Calu3 (cell line): ENCODE results near the gene ARHGAP26. TPM values are rescaled to one million over a fixed set of nuclear protein-coding genes. Genes with fewer than 3 reads are reported as not detected.

Experiments
- BruUV-seq: library from RNA; stranded (reverse); fragments of 400-500 nt; replicated peaks from 2 replicates; lab custom pipeline; 2021; lab: Mats Ljungman, UMichigan
- CTCF ChIA-PET: fragments of 300-600 bp; sonication (Branson Sonifier 250); formaldehyde crosslinking; loops from one replicate; lab custom pipeline; 2022; ENCODE audit warnings: antibody characterized with exemption; lab: Charles Lee
- DNase-seq: peaks from one replicate; pipeline ENCODE4 v3.0.0; 2022
- H3K27ac Mint-ChIP-seq: one replicate; pipeline ENCODE4 v1.8.0; 2022; ENCODE audit warnings: mixed read lengths; ENCODE audit not compliant: unreplicated experiment
- H3K27me3 Mint-ChIP-seq: one replicate; pipeline ENCODE4 v1.8.0; 2022; ENCODE audit warnings: mixed read lengths; ENCODE audit not compliant: unreplicated experiment
- H3K36me3 Mint-ChIP-seq: one replicate; pipeline ENCODE4 v1.8.0; 2022; ENCODE audit warnings: mild to moderate bottlenecking, moderate library complexity, mixed read lengths; ENCODE audit not compliant: insufficient read depth, unreplicated experiment
- H3K4me1 Mint-ChIP-seq: one replicate; pipeline ENCODE4 v1.8.0; 2022; ENCODE audit warnings: mild to moderate bottlenecking, low read depth, mixed read lengths; ENCODE audit not compliant: unreplicated experiment
- H3K4me3 Mint-ChIP-seq: one replicate; pipeline ENCODE4 v1.8.0; 2022; ENCODE audit warnings: mild to moderate bottlenecking, low read depth, moderate library complexity, mixed read lengths; ENCODE audit not compliant: unreplicated experiment
- H3K9me3 Mint-ChIP-seq: one replicate; pipeline ENCODE4 v1.8.0; 2022; ENCODE audit warnings: low read depth, mixed read lengths; ENCODE audit not compliant: unreplicated experiment
- intact Hi-C: fragments of 100-400 bp; cut with micrococcal nuclease; formaldehyde crosslinking; loops from one replicate; pipeline ENCODE4 v1.10.0; 2022; ENCODE audit not compliant: unreplicated experiment
- total RNA-seq: library from RNA; stranded (reverse); gene quantifications from 2 replicates; pipeline ENCODE4 v1.2.3, GENCODE V29; 2022
- TF ChIP-seq, protein P1 (sequence below): fragments of 200-600 bp; IDR thresholded peaks from one replicate; pipeline ENCODE4 v1.8.0; 2022; ENCODE audit warnings: antibody characterized with exemption; ENCODE audit not compliant: unreplicated experiment

ARHGAP26 gene
- total RNA-seq, 1 experiment from 2014 or later: 118 TPM

DNA sequence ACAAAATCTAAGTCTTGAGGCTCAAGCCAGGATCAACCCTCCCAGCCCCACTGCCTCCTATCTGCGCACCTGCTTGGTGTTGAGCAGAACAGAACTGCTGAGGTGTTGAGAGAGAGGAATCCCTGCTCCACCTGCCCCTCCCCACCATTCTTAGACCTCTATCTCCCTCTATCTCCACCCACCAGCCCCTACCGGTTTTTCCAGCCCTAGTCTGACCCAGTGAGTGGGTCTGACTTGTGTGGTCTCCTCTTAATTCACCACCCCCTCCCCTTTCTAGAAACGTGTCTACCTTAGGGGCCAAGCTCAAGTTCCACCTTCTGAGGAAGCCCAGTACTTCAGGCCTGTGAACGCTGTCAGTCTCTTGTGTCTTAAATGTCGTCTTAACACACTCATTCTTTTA is 93.7 kb downstream of the ARHGAP26 start:
- peaks cover 94% of the 10 kb centered on the region for H3K4me1 Mint-ChIP-seq
- no peaks in the 10 kb centered on the region for H3K9me3 Mint-ChIP-seq

DNA sequence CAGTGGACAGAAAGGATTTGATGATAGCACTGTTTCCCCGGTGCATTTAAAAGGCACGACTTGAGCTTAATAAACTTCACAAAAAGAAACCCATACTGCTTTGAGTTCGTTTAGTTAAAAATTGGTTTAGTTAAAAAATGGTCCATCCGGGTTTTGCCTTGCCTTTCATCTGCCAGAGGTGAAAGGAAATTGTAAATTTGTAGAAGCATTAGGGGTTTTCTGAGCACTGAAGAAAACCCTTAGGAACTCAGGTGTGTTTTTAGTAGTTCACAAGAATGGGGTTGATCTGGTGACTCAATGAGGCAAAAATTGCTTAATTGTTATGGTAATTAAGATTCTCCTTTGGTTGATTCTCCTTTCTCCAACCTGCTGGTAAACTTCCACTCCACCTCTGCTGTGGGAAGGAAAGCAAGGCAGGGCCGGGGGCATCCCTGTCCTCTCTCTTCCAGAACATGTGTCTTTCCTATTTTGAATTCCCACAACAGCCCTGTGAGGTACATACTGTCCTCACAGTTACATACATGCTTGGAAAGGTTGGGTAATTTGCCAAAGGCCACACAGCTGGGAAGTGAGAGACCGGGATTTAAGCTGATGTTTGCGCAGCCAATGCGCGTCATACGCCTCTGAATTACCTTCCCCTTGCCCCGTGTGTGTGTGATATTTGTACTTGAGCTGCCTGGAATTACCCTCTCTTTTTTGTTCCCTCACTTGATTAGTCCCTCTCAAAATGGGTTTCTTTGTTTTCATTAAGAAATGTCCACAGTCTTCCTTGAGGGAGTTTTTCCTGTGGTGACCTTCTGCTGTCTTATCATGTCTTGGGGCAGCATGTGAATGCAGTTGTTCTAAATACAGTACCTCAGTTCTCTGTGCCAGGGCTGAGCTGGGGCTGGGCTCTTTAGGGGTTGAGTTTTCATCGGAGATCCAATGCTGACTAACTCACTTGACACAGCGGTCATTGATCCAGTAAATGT is 94.4 kb downstream of the ARHGAP26 start:
- intact Hi-C loops: loop anchor here (2.0 kb wide), 1 partner anchor 24 kb away; no protein-coding TSS in a partner anchor

More for the DNA sequence above, 93.7 kb downstream of the ARHGAP26 start:
- intact Hi-C loops: loop anchor here (2.0 kb wide), 1 partner anchor 23 kb away; no protein-coding TSS in a partner anchor
- peak; percentile 44 for DNase-seq
- Mint-ChIP-seq H3K27ac (peak overlapping the region; percentile 67), H3K27me3 (no peaks in the 10 kb centered on the region), H3K4me3 (peak overlapping the region; percentile 46), H3K36me3 (peaks cover 30% of the 10 kb centered on the region)
- no TSS peak for BruUV-seq
- TF ChIP-seq, protein P1, sequence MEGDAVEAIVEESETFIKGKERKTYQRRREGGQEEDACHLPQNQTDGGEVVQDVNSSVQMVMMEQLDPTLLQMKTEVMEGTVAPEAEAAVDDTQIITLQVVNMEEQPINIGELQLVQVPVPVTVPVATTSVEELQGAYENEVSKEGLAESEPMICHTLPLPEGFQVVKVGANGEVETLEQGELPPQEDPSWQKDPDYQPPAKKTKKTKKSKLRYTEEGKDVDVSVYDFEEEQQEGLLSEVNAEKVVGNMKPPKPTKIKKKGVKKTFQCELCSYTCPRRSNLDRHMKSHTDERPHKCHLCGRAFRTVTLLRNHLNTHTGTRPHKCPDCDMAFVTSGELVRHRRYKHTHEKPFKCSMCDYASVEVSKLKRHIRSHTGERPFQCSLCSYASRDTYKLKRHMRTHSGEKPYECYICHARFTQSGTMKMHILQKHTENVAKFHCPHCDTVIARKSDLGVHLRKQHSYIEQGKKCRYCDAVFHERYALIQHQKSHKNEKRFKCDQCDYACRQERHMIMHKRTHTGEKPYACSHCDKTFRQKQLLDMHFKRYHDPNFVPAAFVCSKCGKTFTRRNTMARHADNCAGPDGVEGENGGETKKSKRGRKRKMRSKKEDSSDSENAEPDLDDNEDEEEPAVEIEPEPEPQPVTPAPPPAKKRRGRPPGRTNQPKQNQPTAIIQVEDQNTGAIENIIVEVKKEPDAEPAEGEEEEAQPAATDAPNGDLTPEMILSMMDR: no peak
- CTCF ChIA-PET: interaction anchor here (0.7 to 3.1 kb wide), 6 partner anchors 11 to 93 kb away, joined by 3 to 13 read pairs (median 4); partner anchors contain the start of gene ARHGAP26

DNA sequence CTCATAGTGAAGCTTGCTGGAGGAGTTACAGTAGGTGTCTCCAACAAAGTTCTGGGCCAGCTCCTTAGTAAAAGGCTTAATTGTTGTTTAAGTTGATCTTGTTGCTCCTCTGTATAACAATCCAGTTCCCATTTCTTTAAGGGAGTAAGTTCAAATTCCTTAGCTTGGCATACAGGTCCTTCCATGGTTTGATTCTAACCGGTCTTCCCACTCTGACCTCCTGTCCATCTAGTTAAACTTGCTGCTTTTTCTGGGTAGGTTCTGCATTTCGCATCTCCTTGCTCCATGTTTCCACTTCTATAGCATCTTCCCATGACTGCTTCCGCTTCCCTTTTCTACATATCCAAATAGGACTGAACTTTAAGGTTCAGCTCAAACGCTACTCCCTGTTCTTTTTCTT is 95.5 kb downstream of the ARHGAP26 start:
- BruUV-seq: no TSS peak
- no peak overlapping the region for H3K4me3 Mint-ChIP-seq
- peaks cover 34% of the 10 kb centered on the region for H3K36me3 Mint-ChIP-seq
- no peak for DNase-seq
- no peaks in the 10 kb centered on the region for H3K9me3 Mint-ChIP-seq
- intact Hi-C loops: loop anchor here (2.0 kb wide), 2 partner anchors 25 to 95 kb away; partner anchors contain the start of gene ARHGAP26
- peaks cover 93% of the 10 kb centered on the region for H3K4me1 Mint-ChIP-seq
- no peaks in the 10 kb centered on the region for H3K27me3 Mint-ChIP-seq
- TF ChIP-seq, protein P1: no peak
- H3K27ac Mint-ChIP-seq: peak overlapping the region; percentile 24
- CTCF ChIA-PET: interaction anchor here (0.7 to 3.1 kb wide), 9 partner anchors 12 to 117 kb away, joined by 3 to 13 read pairs (median 4); partner anchors contain the start of gene ARHGAP26

More for the DNA sequence above, 94.4 kb downstream of the ARHGAP26 start:
- CTCF ChIA-PET: interaction anchor here (0.7 to 3.1 kb wide), 11 partner anchors 11 to 147 kb away, joined by 3 to 13 read pairs (median 4); partner anchors contain the start of gene ARHGAP26
- H3K36me3 Mint-ChIP-seq: peaks cover 30% of the 10 kb centered on the region
- H3K27me3 Mint-ChIP-seq: no peaks in the 10 kb centered on the region
- no peaks in the 10 kb centered on the region for H3K9me3 Mint-ChIP-seq
- peak overlapping the region; percentile 46 for H3K4me3 Mint-ChIP-seq
- no peak for DNase-seq
- TF ChIP-seq, protein P1: no peak
- H3K4me1 Mint-ChIP-seq: peaks cover 91% of the 10 kb centered on the region
- H3K27ac Mint-ChIP-seq: peak overlapping the region; percentile 67
- BruUV-seq: no TSS peak

DNA sequence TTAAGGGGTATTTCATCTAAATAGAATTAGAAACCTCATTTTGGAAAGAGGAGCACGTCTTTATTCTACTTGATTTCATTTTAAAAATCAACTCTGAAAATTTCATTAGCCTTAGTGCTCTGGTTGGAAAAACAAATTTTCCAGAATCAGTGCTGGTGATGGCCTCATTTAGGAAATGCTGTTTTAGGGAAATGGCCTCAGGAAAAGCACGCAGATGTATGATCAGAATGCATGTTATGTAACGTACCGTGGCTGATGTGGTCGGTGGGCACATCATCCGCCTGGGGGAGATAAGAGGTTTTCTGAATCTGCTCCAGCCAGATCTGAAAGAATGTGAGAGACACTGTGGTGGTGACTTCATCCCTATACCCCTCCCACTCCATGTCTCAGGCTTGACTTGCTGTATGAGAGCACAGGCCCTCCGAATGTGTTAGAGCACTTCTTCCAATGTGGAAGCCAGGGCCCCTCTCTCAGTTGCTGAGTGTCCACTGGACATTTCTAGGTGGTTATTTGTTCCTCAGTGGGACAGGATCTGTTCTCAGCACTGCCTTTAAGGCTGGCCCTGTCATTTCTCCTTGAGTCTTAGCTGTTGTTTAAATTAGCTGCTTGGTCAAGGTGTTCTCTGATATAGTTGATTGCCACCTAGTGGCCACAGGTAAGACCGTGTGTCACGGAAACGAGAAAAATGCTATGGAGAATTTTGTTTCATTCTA is 96.5 kb downstream of the ARHGAP26 start:
- DNase-seq: peak; percentile 66
- H3K27ac Mint-ChIP-seq: peak overlapping the region; percentile 74
- CTCF ChIA-PET: interaction anchor here (0.6 to 2.6 kb wide), 27 partner anchors 9 to 1051 kb away, joined by 3 to 61 read pairs (median 5); partner anchors contain the start of gene ARHGAP26
- H3K9me3 Mint-ChIP-seq: no peaks in the 10 kb centered on the region
- BruUV-seq: no TSS peak
- peaks cover 93% of the 10 kb centered on the region for H3K4me1 Mint-ChIP-seq
- intact Hi-C loops: loop anchor here (2.0 kb wide), 1 partner anchor 96 kb away; the partner anchor contains the start of gene ARHGAP26
- TF ChIP-seq, protein P1: peak; percentile 76
- peaks cover 38% of the 10 kb centered on the region for H3K36me3 Mint-ChIP-seq
- no peaks in the 10 kb centered on the region for H3K27me3 Mint-ChIP-seq
- H3K4me3 Mint-ChIP-seq: peak overlapping the region; percentile 27
